Hematopoietic multipotent progenitor cell treated with erythropoietin and hydrocortisone succinate and interleukin-3 and kit ligand, for 8 days (in vitro differentiated cells): ENCODE measurements around the gene CYLD.

Experiments used
- DNase-seq: peaks from one replicate; pipeline ENCODE4 v3.0.0-alpha.2; 2015

The CYLD gene

GRCh38 chr16:50711862-50712559 lies 29.9 kb upstream of the CYLD start:
- no peak for DNase-seq

GRCh38 chr16:50712560-50712898 lies 29.4 kb upstream of the CYLD start:
- DNase-seq, result no peak

GRCh38 chr16:50712956-50713355 lies 28.9 kb upstream of the CYLD start:
- no peak for DNase-seq

GRCh38 chr16:50717091-50717490 lies 24.8 kb upstream of the CYLD start:
- DNase-seq, result no peak

GRCh38 chr16:50717494-50717893 lies 24.4 kb upstream of the CYLD start:
- DNase-seq, result no peak

GRCh38 chr16:50718061-50718760 lies 23.7 kb upstream of the CYLD start:
- no peak for DNase-seq

- DNase-seq, result no peak
Measured at GRCh38 chr16:50718761-50719400, 23.0 kb upstream of the CYLD start.

- DNase-seq, result no peak
Measured at GRCh38 chr16:50719401-50720337, 22.2 kb upstream of the CYLD start.

GRCh38 chr16:50721549-50722404 lies 20.1 kb upstream of the CYLD start:
- no peak for DNase-seq

GRCh38 chr16:50722405-50722737 lies 19.5 kb upstream of the CYLD start:
- no peak for DNase-seq

GRCh38 chr16:50722960-50723359 lies 18.9 kb upstream of the CYLD start:
- DNase-seq, result no peak

GRCh38 chr16:50724306-50724705 lies 17.6 kb upstream of the CYLD start:
- DNase-seq, result no peak

GRCh38 chr16:50731130-50731988 lies 10.5 kb upstream of the CYLD start:
- no peak for DNase-seq

GRCh38 chr16:50731989-50732832 lies 9.7 kb upstream of the CYLD start:
- DNase-seq, result no peak

- DNase-seq, result no peak
Measured at GRCh38 chr16:50733468-50733867, 8.4 kb upstream of the CYLD start.

- DNase-seq, result no peak
Measured at GRCh38 chr16:50735629-50736122, 6.2 kb upstream of the CYLD start.

- no peak for DNase-seq
Measured at GRCh38 chr16:50736448-50736847, 5.4 kb upstream of the CYLD start.

GRCh38 chr16:50737420-50737959 lies 4.4 kb upstream of the CYLD start:
- DNase-seq, result no peak

- no peak for DNase-seq
Measured at GRCh38 chr16:50739031-50739430, 2.9 kb upstream of the CYLD start.

GRCh38 chr16:50740736-50741135 lies 1.1 kb upstream of the CYLD start:
- no peak for DNase-seq
